Measurements from ENCODE around the gene ZCCHC14.

- TF ChIP-seq, protein P1, sequence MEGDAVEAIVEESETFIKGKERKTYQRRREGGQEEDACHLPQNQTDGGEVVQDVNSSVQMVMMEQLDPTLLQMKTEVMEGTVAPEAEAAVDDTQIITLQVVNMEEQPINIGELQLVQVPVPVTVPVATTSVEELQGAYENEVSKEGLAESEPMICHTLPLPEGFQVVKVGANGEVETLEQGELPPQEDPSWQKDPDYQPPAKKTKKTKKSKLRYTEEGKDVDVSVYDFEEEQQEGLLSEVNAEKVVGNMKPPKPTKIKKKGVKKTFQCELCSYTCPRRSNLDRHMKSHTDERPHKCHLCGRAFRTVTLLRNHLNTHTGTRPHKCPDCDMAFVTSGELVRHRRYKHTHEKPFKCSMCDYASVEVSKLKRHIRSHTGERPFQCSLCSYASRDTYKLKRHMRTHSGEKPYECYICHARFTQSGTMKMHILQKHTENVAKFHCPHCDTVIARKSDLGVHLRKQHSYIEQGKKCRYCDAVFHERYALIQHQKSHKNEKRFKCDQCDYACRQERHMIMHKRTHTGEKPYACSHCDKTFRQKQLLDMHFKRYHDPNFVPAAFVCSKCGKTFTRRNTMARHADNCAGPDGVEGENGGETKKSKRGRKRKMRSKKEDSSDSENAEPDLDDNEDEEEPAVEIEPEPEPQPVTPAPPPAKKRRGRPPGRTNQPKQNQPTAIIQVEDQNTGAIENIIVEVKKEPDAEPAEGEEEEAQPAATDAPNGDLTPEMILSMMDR (IDR thresholded peaks at IDR 0.05; ENCODE audit: insufficient read depth, low read length), result no peak
- TF ChIP-seq GABPA (IDR thresholded peaks at IDR 0.05; ENCODE audit: low read depth) (no peak), POLR2AphosphoS5 (IDR thresholded peaks at IDR 0.05; ENCODE audit: low read depth) (no peak), SPI1 (IDR thresholded peaks at IDR 0.05; ENCODE audit: borderline replicate concordance, low read depth) (no peak)
- TF ChIP-seq, protein P2, sequence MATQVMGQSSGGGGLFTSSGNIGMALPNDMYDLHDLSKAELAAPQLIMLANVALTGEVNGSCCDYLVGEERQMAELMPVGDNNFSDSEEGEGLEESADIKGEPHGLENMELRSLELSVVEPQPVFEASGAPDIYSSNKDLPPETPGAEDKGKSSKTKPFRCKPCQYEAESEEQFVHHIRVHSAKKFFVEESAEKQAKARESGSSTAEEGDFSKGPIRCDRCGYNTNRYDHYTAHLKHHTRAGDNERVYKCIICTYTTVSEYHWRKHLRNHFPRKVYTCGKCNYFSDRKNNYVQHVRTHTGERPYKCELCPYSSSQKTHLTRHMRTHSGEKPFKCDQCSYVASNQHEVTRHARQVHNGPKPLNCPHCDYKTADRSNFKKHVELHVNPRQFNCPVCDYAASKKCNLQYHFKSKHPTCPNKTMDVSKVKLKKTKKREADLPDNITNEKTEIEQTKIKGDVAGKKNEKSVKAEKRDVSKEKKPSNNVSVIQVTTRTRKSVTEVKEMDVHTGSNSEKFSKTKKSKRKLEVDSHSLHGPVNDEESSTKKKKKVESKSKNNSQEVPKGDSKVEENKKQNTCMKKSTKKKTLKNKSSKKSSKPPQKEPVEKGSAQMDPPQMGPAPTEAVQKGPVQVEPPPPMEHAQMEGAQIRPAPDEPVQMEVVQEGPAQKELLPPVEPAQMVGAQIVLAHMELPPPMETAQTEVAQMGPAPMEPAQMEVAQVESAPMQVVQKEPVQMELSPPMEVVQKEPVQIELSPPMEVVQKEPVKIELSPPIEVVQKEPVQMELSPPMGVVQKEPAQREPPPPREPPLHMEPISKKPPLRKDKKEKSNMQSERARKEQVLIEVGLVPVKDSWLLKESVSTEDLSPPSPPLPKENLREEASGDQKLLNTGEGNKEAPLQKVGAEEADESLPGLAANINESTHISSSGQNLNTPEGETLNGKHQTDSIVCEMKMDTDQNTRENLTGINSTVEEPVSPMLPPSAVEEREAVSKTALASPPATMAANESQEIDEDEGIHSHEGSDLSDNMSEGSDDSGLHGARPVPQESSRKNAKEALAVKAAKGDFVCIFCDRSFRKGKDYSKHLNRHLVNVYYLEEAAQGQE (IDR thresholded peaks at IDR 0.05; ENCODE audit: insufficient replicate concordance, low read depth), result no peak
Observed at GRCh38 chr16:87534030-87534653, 41.3 kb upstream of the ZCCHC14 start.
